SK-N-SH (cell line): Measurements from ENCODE around the gene PTBP1. TPM values are rescaled to one million over a fixed set of nuclear protein-coding genes. Genes with fewer than 3 reads are reported as not detected.

Experiments
- CTCF ChIA-PET: fragments of 300-600, 350-600 bp; formaldehyde crosslinking; extraction: SDS; loops from one replicate; lab custom pipeline; 2021; lab: Yijun Ruan, JAX
- POLR2A ChIA-PET: fragments of 350-600 bp; sonication (Branson Sonifier 250); formaldehyde crosslinking; extraction: SDS; loops from one replicate; lab custom pipeline; 2020; ENCODE audit warnings: antibody characterized with exemption, inconsistent platforms; lab: Yijun Ruan, JAX
- DNase-seq: peaks from one replicate; pipeline ENCODE4 v3.0.0; 2012
- H2AFZ ChIP-seq: fragments of 200-600 bp; sonication (generic); 2 replicates; pipeline ENCODE4 v1.8.1; 2016; ENCODE audit warnings: antibody characterized with exemption, mild to moderate bottlenecking, low read depth
- H3F3A ChIP-seq: fragments of 200-600 bp; sonication (generic); replicated peaks from 2 replicates; pipeline ENCODE3; 2016; ENCODE audit warnings: antibody characterized with exemption, mild to moderate bottlenecking; ENCODE audit not compliant: insufficient read depth
- H3K27ac ChIP-seq, 2 experiments: fragments of 200-500 bp in 1 of 2; fragments of 200-600 bp in 1 of 2; sonication (Bioruptor generic) in 1 of 2; sonication (generic), shearing (Covaris generic) in 1 of 2; 2 replicates each; pipeline versions ENCODE4 v1.5.1 to v1.6.1; 2014 to 2016; ENCODE audit warnings: low read depth in 2 of 2, inconsistent platforms in 1 of 2, low read length in 1 of 2, mild to moderate bottlenecking in 1 of 2, mixed read lengths in 1 of 2
- H3K27me3 ChIP-seq: fragments of 200-600 bp; sonication (generic), shearing (Covaris generic); 2 replicates; pipeline ENCODE4 v1.6.1; 2016; ENCODE audit warnings: mixed run types; ENCODE audit not compliant: insufficient read depth
- H3K36me3 ChIP-seq, 2 experiments: fragments of 200-500 bp in 1 of 2; fragments of 200-600 bp in 1 of 2; sonication (Bioruptor generic) in 1 of 2; sonication (generic) in 1 of 2; replicated peaks in 1 of 2; 2 replicates each; pipeline versions ENCODE3 to v1.5.1; 2014 to 2016; ENCODE audit warnings: low read length in 1 of 2, mild to moderate bottlenecking in 1 of 2; ENCODE audit not compliant: insufficient read depth in 2 of 2, control insufficient read depth in 1 of 2
- H3K4me1 ChIP-seq, 2 experiments: fragments of 200-500 bp in 1 of 2; fragments of 200-600 bp in 1 of 2; sonication (Bioruptor generic) in 1 of 2; sonication (generic), shearing (Covaris generic) in 1 of 2; 2 replicates each; pipeline versions ENCODE4 v1.5.1 to v1.6.1; 2014 to 2016; ENCODE audit warnings: low read depth in 1 of 2, low read length in 1 of 2, mixed run types in 1 of 2; ENCODE audit not compliant: insufficient read depth in 2 of 2, control insufficient read depth in 1 of 2
- H3K4me2 ChIP-seq: fragments of 200-600 bp; sonication (generic), shearing (Covaris generic); 2 replicates; pipeline ENCODE4 v1.6.1; 2017; ENCODE audit warnings: mixed run types
- H3K4me3 ChIP-seq, 2 experiments: fragments of 200-500 bp in 1 of 2; fragments of 200-600 bp in 1 of 2; sonication (Bioruptor generic) in 1 of 2; sonication (generic), shearing (Covaris generic) in 1 of 2; 2 replicates each; pipeline versions ENCODE4 v1.5.1 to v1.8.1; 2014 to 2016; ENCODE audit warnings: low read depth in 2 of 2, inconsistent platforms in 1 of 2, low read length in 1 of 2, mild to moderate bottlenecking in 1 of 2, mixed read lengths in 1 of 2, moderate library complexity in 1 of 2
- H3K79me2 ChIP-seq: fragments of 200-600 bp; sonication (generic); 2 replicates; pipeline ENCODE4 v1.8.1; 2017; ENCODE audit warnings: mild to moderate bottlenecking; ENCODE audit not compliant: insufficient read depth
- H3K9ac ChIP-seq: fragments of 200-600 bp; sonication (generic); 2 replicates; pipeline ENCODE4 v1.6.1; 2017; ENCODE audit warnings: mixed run types
- H3K9me2 ChIP-seq: fragments of 200-600 bp; sonication (generic); 2 replicates; pipeline ENCODE4 v1.6.1; 2017; ENCODE audit warnings: mixed run types
- H3K9me3 ChIP-seq: fragments of 200-600 bp; sonication (generic); 2 replicates; pipeline ENCODE4 v1.6.1; 2017; ENCODE audit warnings: mixed run types, mild to moderate bottlenecking, moderate library complexity
- H4K20me1 ChIP-seq: fragments of 200-600 bp; sonication (generic); 2 replicates; pipeline ENCODE4 v1.6.1; 2017; ENCODE audit warnings: mild to moderate bottlenecking, mixed run types; ENCODE audit not compliant: insufficient read depth
- EP300 ChIP-seq, 2 experiments: IDR thresholded peaks; 2 replicates each; pipeline versions ENCODE4 v1.4.0 to v1.6.1; 2012; ENCODE audit warnings: borderline replicate concordance in 1 of 2, low read depth in 1 of 2, low read length in 1 of 2
- FOSL2 ChIP-seq: IDR thresholded peaks from 2 replicates; pipeline ENCODE4 v1.4.0; 2012; ENCODE audit warnings: low read depth, mild to moderate bottlenecking, moderate library complexity, borderline replicate concordance
- GATA2 ChIP-seq: sonication (generic); formaldehyde crosslinking; IDR thresholded peaks from 2 replicates; pipeline ENCODE4 v1.5.0; 2020; ENCODE audit warnings: mild to moderate bottlenecking, missing genetic modification reagents
- MEF2A ChIP-seq: IDR thresholded peaks from 2 replicates; pipeline ENCODE4 v1.4.0; 2012; ENCODE audit warnings: low read depth, borderline replicate concordance
- MXI1 ChIP-seq: IDR thresholded peaks from 2 replicates; pipeline ENCODE4 v1.6.1; 2012; ENCODE audit warnings: mild to moderate bottlenecking, low read depth, low read length, improper control_type of control experiment
- NFIC ChIP-seq: IDR thresholded peaks from 2 replicates; pipeline ENCODE4 v1.4.0; 2012; ENCODE audit warnings: borderline replicate concordance
- RFX5 ChIP-seq: IDR thresholded peaks from 2 replicates; pipeline ENCODE4 v1.6.1; 2012; ENCODE audit warnings: mild to moderate bottlenecking, improper control_type of control experiment, low read length
- SIN3A ChIP-seq: IDR thresholded peaks from 2 replicates; pipeline ENCODE4 v1.6.1; 2012; ENCODE audit warnings: low read depth, mild to moderate bottlenecking, low read length, moderate library complexity, borderline replicate concordance
- TAF1 ChIP-seq: IDR thresholded peaks from 2 replicates; pipeline ENCODE4 v1.6.1; 2012; ENCODE audit warnings: low read depth, mild to moderate bottlenecking, low read length, moderate library complexity, borderline replicate concordance
- TEAD4 ChIP-seq: IDR thresholded peaks from 2 replicates; pipeline ENCODE4 v1.4.0; 2012; ENCODE audit warnings: mild to moderate bottlenecking, borderline replicate concordance; ENCODE audit not compliant: insufficient read depth
- USF1 ChIP-seq: IDR thresholded peaks from 2 replicates; pipeline ENCODE4 v1.4.0; 2012; ENCODE audit warnings: low read depth, borderline replicate concordance
- WGBS: methylation state at CpG from one replicate; pipeline ENCODE4 v1.1.6; 2017; ENCODE audit warnings: low lambda C conversion rate; 5-methylcytosine and 5-hydroxymethylcytosine counted together
- polyA plus RNA-seq, 3 experiments: library from polyadenylated mRNA; depleted of rRNA; stranded (reverse); fragments of >200 nt; gene quantifications; 2 replicates each; pipeline ENCODE4 v1.2.3, GENCODE V29; 2012
- TF ChIP-seq, protein P1 (sequence below): IDR thresholded peaks from 2 replicates; pipeline ENCODE4 v1.4.0; 2012; ENCODE audit warnings: low read depth
- TF ChIP-seq, protein P2 (sequence below): IDR thresholded peaks from 2 replicates; pipeline ENCODE4 v1.4.0; 2012; ENCODE audit warnings: low read depth, borderline replicate concordance

PTBP1 gene
- polyA plus RNA-seq, 1 of the 3 experiments (the other 2 are of a cell fraction), result 243 TPM

- H3K27ac ChIP-seq, result no peak overlapping the region; a peak in 1 of 4 replicates
Observed at GRCh38 chr19:795691-796581, 1.3 kb upstream of the PTBP1 start.

More at GRCh38 chr19:795691-796581, 1.3 kb upstream of the PTBP1 start:
- peaks cover 8 to 10% of the 10 kb centered on the region in 2 experiments for H3K36me3 ChIP-seq
- no peaks in the 10 kb centered on the region for H3K9me3 ChIP-seq
- H4K20me1 ChIP-seq, result peaks cover 31% of the 10 kb centered on the region
- H3K4me2 ChIP-seq, result peak overlapping the region; percentile 82
- H3K27me3 ChIP-seq, result no peaks in the 10 kb centered on the region
- peak overlapping the region; percentile 76; the same call in 1 of the 2 replicates for H3K9ac ChIP-seq
- peaks cover 16 to 35% of the 10 kb centered on the region in 2 experiments; a peak in 3 of 4 replicates for H3K4me1 ChIP-seq
- H3K4me3 ChIP-seq, result peak overlapping the region; percentile 62 to 69; a peak in 3 of 4 replicates
- CTCF ChIA-PET, result interaction anchor here (1.2 to 1.5 kb wide), 2 partner anchors 54 to 188 kb away, joined by 3 read pairs; partner anchors contain the start of gene WDR18
- TF ChIP-seq EP300 (IDR thresholded peaks at IDR 0.05; ENCODE audit: borderline replicate concordance in 1 of 2, low read depth in 1 of 2, low read length in 1 of 2) (no peak), RFX5 (no peak), TEAD4 (no peak), TAF1 (no peak), USF1 (no peak), MEF2A (no peak), MXI1 (no peak), NFIC (no peak), SIN3A (no peak), FOSL2 (no peak), GATA2 (CRISPR knock-in tag) (no peak)
- TF ChIP-seq, protein P1, sequence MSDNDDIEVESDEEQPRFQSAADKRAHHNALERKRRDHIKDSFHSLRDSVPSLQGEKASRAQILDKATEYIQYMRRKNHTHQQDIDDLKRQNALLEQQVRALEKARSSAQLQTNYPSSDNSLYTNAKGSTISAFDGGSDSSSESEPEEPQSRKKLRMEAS, result no peak
- TF ChIP-seq, protein P2, sequence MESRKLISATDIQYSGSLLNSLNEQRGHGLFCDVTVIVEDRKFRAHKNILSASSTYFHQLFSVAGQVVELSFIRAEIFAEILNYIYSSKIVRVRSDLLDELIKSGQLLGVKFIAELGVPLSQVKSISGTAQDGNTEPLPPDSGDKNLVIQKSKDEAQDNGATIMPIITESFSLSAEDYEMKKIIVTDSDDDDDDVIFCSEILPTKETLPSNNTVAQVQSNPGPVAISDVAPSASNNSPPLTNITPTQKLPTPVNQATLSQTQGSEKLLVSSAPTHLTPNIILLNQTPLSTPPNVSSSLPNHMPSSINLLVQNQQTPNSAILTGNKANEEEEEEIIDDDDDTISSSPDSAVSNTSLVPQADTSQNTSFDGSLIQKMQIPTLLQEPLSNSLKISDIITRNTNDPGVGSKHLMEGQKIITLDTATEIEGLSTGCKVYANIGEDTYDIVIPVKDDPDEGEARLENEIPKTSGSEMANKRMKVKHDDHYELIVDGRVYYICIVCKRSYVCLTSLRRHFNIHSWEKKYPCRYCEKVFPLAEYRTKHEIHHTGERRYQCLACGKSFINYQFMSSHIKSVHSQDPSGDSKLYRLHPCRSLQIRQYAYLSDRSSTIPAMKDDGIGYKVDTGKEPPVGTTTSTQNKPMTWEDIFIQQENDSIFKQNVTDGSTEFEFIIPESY, result no peak
- H3F3A ChIP-seq, result peaks cover 4% of the 10 kb centered on the region
- no peak overlapping the region for H2AFZ ChIP-seq
- no peak for DNase-seq
- no peaks in the 10 kb centered on the region for H3K9me2 ChIP-seq
- WGBS, result 89% methylated on average over 15 of the region's 39 CpGs
- POLR2A ChIA-PET, result interaction anchor here (0.6 to 1.6 kb wide), 3 partner anchors 55 to 453 kb away, joined by 3 to 4 read pairs (median 3); no protein-coding TSS in a partner anchor
- peaks cover 31% of the 10 kb centered on the region for H3K79me2 ChIP-seq
